Measurements from ENCODE around the gene CLP1.

GRCh38 chr11:57641011-57641807 is 16.4 kb upstream of the CLP1 start:
- TF ChIP-seq POLR2A (IDR thresholded peaks at IDR 0.05; ENCODE audit: low read depth, low read length) (no peak), POLR2AphosphoS5 (IDR thresholded peaks at IDR 0.05; ENCODE audit: low read depth, low read length) (no peak), TAF1 (IDR thresholded peaks at IDR 0.05; ENCODE audit: low read depth, low read length) (no peak), SPI1 (IDR thresholded peaks at IDR 0.05; ENCODE audit: low read depth, low read length) (no peak)

Measured in GM12891 (cell line).